Skeletal muscle tissue (tissue), 4 donors: ENCODE data around the gene FHL2. TPM values are rescaled to one million over a fixed set of nuclear protein-coding genes. Genes with fewer than 3 reads are reported as not detected.

Source experiments
- H3K27ac ChIP-seq: one replicate; pipeline ENCODE4 v1.7.0; 2013; ENCODE audit warnings: mild to moderate bottlenecking, low read depth, low read length, inconsistent platforms
- H3K27me3 ChIP-seq, 3 donors: one replicate each; pipeline ENCODE4 v1.7.0; 2013; ENCODE audit warnings: low read length in 3 of 3; ENCODE audit not compliant: control insufficient read depth in 3 of 3, insufficient read depth in 3 of 3
- H3K36me3 ChIP-seq, 3 donors: one replicate each; pipeline ENCODE4 v1.7.0; 2013; ENCODE audit warnings: low read length in 3 of 3; ENCODE audit not compliant: control insufficient read depth in 3 of 3, insufficient read depth in 3 of 3
- H3K4me1 ChIP-seq, 3 donors: one replicate each; pipeline ENCODE4 v1.7.0; 2013; ENCODE audit warnings: low read length in 3 of 3, mild to moderate bottlenecking in 3 of 3; ENCODE audit not compliant: control insufficient read depth in 3 of 3, insufficient read depth in 3 of 3
- H3K4me3 ChIP-seq, 3 donors: one replicate each; pipeline ENCODE4 v1.7.0; 2013; ENCODE audit warnings: low read length in 3 of 3
- H3K9ac ChIP-seq, 3 donors: one replicate each; pipeline ENCODE4 v1.7.0; 2013; ENCODE audit warnings: low read length in 3 of 3, mild to moderate bottlenecking in 3 of 3, moderate library complexity in 2 of 3, low read depth in 1 of 3
- H3K9me3 ChIP-seq, 3 donors: one replicate each; pipeline ENCODE4 v1.7.0; 2013; ENCODE audit warnings: low read length in 3 of 3; ENCODE audit not compliant: control insufficient read depth in 3 of 3
- total RNA-seq: library from RNA; depleted of rRNA; stranded (reverse); fragments of >200 nt; gene quantifications from one replicate; pipeline ENCODE4 v1.2.3, GENCODE V29; 2014
- donor health status: Osteomylitis.

Gene FHL2
- total RNA-seq, 1 donor from 2014 or later = 66.3 TPM

DNA sequence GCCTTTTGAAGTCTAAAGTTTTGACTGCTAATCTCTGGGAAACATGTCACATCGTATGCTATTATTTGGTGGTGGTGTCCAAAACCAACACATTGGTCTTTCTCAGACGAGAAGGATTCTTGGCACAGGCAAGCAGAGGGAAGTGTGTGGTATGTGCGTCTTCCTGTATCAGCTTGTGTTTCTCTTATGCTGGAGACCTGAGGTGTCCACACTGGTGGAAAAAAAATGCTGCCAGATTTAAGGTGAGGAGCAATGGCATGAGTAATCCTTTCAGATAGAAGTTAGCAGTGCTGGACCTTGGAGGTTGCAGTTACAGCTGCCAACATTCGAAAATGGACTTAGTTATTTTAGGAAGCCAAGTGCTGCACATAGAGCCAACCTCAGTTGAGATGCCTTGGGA lies 11.7 kb upstream of the FHL2 start:
- Histone ChIP-seq H3K36me3 (no peaks in the 10 kb centered on the region), H3K27me3 (no peaks in the 10 kb centered on the region), H3K9me3 (no peaks in the 10 kb centered on the region), H3K4me1 (peaks cover 24 to 37% (median 29%) of the 10 kb centered on the region in 3 donors), H3K4me3 (no peak overlapping the region), H3K27ac (peak overlapping the region; percentile 59), H3K9ac (no peak overlapping the region)

DNA sequence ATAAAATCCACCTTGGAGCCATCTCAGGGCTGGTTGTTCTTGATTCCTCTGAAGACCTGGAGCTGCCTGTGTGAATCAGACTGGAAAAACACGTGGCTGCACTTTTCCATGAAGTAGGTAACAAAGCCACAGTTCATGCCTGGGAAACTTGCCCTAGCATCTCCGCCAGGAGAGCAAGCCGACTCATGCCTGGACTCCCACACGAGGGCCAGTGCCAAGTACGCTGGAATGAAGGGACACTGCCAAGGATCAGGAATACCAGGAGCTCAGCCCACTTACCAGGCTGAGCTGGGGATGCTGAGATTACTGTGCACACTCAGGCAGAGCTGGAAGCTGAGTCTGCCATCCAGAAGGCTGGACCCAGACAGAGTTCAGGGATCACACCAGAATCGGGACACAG lies 10.9 kb upstream of the FHL2 start:
- Histone ChIP-seq H3K9ac (no peak overlapping the region), H3K4me3 (no peak overlapping the region), H3K27me3 (no peaks in the 10 kb centered on the region), H3K27ac (peak overlapping the region; percentile 59), H3K9me3 (no peaks in the 10 kb centered on the region), H3K36me3 (no peaks in the 10 kb centered on the region), H3K4me1 (peaks cover 24 to 37% (median 29%) of the 10 kb centered on the region in 3 donors)

DNA sequence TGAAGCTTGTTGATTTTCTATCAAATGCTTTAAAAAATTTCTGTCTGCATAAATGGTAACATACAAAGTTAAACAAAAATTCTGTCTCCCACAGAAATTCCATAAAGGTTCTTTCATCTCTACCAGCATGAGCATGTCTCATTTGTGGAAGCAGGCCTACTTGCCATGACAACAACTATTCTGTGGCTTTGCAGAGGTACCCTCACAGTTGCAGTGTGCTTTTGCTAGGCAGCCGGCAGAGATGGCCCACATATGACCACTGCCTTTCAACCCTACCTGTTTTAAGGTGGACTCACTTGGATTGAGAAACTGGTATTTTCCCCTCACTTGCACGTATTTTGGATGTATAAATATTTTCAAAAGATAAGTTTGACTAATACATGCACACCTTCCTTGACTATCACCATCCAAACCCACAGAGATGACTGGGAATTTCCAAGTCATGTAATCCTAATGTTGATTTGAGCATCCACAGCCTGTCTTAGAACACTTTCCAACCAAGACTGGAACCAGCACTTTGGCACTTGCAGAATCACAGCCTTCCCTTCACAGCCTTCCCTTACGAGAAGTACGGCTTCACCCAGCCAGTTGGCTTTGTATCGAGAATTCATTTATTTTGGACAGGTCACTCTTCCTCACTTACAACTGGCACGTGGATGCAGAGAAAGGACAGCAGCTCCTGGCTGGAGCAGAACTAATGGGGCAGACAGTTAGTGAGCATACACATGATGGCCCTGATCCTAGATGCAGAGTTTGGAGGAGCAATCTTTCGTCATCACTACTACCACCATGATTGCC lies 9.3 kb upstream of the FHL2 start:
- Histone ChIP-seq H3K4me3 (no peak overlapping the region), H3K4me1 (peaks cover 34 to 46% (median 45%) of the 10 kb centered on the region in 3 donors), H3K36me3 (no peaks in the 10 kb centered on the region), H3K9ac (peak overlapping the region in 1 of 3 donors; percentile 4), H3K9me3 (no peaks in the 10 kb centered on the region), H3K27ac (peak overlapping the region; percentile 59), H3K27me3 (no peaks in the 10 kb centered on the region)

DNA sequence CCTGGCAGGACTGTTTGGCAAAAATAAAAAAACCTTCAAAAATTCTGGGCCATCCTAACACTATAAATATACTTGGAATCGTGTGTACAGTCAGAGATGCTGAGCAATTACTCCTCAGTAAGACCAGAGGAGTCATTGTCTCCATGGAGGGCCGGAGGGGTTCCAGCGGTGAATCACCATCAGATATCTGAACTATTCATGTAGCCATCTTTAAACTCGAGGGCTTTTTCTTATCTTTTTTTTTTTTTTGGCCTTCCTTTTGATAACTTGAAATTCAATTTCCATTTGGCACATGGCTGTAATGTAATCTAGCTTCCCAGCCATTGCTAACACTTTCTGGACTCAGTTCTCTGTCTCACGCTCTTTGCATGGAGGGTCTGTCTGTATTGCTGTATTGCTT lies 7.4 kb upstream of the FHL2 start:
- Histone ChIP-seq H3K4me3 (no peak overlapping the region), H3K27me3 (no peaks in the 10 kb centered on the region), H3K9me3 (no peaks in the 10 kb centered on the region), H3K27ac (no peak overlapping the region), H3K4me1 (peaks cover 34 to 46% (median 45%) of the 10 kb centered on the region in 3 donors), H3K36me3 (no peaks in the 10 kb centered on the region), H3K9ac (no peak overlapping the region)

GRCh38 chr2:105405291-105405690 lies 6.4 kb upstream of the FHL2 start:
- peaks cover 27 to 39% (median 38%) of the 10 kb centered on the region in 3 donors for H3K4me1 ChIP-seq
- H3K9me3 ChIP-seq = no peaks in the 10 kb centered on the region
- H3K9ac ChIP-seq = no peak overlapping the region
- no peak overlapping the region for H3K4me3 ChIP-seq
- no peaks in the 10 kb centered on the region for H3K27me3 ChIP-seq
- H3K27ac ChIP-seq = peak overlapping the region; percentile 84
- H3K36me3 ChIP-seq = no peaks in the 10 kb centered on the region

DNA sequence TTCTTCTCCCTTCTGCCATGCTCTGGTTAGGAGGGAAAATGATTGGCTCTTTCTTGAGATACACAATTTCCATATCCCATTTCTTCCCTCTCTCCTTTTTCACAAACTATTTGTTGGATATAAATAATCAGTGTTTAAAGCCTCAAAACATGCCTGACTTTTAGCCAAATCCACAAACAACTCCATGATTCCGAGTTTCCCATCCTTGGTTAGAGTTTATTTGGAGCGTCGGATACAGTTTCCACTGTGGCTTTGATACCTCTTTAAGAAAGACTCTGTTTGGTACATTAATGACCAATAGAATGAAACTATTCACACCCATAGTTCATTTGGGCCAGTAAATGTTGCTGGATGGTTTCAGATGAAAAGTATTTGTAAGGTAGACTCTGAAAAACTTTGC lies 5.9 kb upstream of the FHL2 start:
- Histone ChIP-seq H3K27me3 (no peaks in the 10 kb centered on the region), H3K9me3 (no peaks in the 10 kb centered on the region), H3K9ac (peak overlapping the region in 1 of 3 donors; percentile 16), H3K4me1 (peaks cover 22 to 33% (median 33%) of the 10 kb centered on the region in 3 donors), H3K27ac (peak overlapping the region; percentile 84), H3K4me3 (no peak overlapping the region), H3K36me3 (no peaks in the 10 kb centered on the region)

DNA sequence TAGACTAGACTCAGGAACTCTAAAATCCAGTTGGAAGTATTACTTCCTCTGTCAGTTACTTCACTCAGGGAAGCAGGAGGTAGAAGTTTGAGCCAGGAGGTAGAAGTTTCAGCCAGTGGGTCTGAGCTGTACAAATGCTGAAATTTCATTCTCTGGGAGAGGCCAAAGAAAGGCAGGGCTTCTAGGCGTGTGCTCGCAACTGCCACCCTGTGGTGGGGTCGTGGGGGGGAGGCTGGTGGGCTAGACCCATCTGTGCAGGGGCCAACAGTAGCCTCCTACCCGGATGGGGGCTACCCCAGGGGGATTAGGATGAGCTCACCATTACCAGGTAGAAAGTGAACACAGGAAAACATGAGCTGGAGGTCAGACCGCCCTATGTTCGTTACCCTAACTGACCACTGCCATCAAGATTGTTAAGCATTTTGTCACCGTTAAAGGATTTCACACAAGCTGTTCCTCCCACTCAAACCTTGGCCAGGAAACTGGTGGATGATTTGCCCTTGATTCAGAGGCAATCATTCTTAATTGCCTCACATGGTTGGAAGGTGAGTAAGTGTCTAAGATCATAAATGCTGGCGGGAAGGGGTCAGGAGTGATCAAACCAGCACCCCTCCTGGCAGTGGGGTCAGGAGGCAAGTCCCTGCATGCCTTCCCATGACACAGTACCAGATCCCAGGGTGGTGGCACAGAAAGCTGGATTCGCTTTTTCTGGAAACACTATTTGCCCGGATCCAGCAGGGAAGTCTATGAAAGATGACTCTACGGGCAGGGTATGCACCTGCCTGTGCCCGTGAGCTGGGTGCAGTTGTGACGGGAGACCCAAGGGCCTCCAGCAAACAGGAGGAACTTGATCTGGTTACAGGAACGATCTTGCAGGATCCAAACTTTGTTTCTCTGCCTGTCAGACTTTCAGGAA lies 5.2 kb upstream of the FHL2 start:
- Histone ChIP-seq H3K4me3 (no peak overlapping the region), H3K27ac (peak overlapping the region; percentile 84), H3K9me3 (no peaks in the 10 kb centered on the region), H3K4me1 (peaks cover 15 to 30% (median 26%) of the 10 kb centered on the region in 3 donors), H3K36me3 (no peaks in the 10 kb centered on the region), H3K27me3 (no peaks in the 10 kb centered on the region), H3K9ac (peak overlapping the region in 2 of 3 donors; percentile 20 to 46)

GRCh38 chr2:105403241-105403782 lies 4.5 kb upstream of the FHL2 start:
- Histone ChIP-seq H3K9ac (peak overlapping the region in 2 of 3 donors; percentile 20 to 46), H3K36me3 (no peaks in the 10 kb centered on the region), H3K4me3 (no peak overlapping the region), H3K9me3 (no peaks in the 10 kb centered on the region), H3K27ac (peak overlapping the region; percentile 84), H3K4me1 (peaks cover 10 to 23% (median 19%) of the 10 kb centered on the region in 3 donors), H3K27me3 (no peaks in the 10 kb centered on the region)

GRCh38 chr2:105402809-105403208 lies 4.0 kb upstream of the FHL2 start:
- H3K9me3 ChIP-seq = no peaks in the 10 kb centered on the region
- no peak overlapping the region for H3K4me3 ChIP-seq
- peaks cover 10 to 18% (median 16%) of the 10 kb centered on the region in 3 donors for H3K4me1 ChIP-seq
- H3K27me3 ChIP-seq = no peaks in the 10 kb centered on the region
- H3K9ac ChIP-seq = no peak overlapping the region
- peak overlapping the region; percentile 84 for H3K27ac ChIP-seq
- no peaks in the 10 kb centered on the region for H3K36me3 ChIP-seq
